Pancreas (tissue), 10 donors: Measurements from ENCODE around the gene FAM114A2. TPM values are rescaled to one million over a fixed set of nuclear protein-coding genes. Genes with fewer than 3 reads are reported as not detected.

Experiments used
- ATAC-seq, 4 donors: fragments of 200-7000 bp; cut with Tn5 transposase; one replicate each; pipeline versions ENCODE4 v1.8.0 to v1.9.1; 2020; ENCODE audit warnings: mild to moderate bottlenecking in 4 of 4, moderate library complexity in 4 of 4
- DNase-seq, 6 donors: peaks; one replicate each; pipeline ENCODE4 v3.0.0-alpha.2; 2020
- FAIRE-seq: peaks from 2 replicates; lab custom pipeline; 2012; peaks lifted over from hg19 to GRCh38; lab: Jason Lieb, UNC
- H3K27ac ChIP-seq, 4 donors: fragments of 200-600 bp; sonication (generic); 1 replicate in 3 of 4; 2 replicates in 1 of 4; pipeline versions ENCODE4 v1.5.0 to v1.8.0; 2020
- H3K27me3 ChIP-seq, 4 donors: fragments of 200-600 bp; one replicate each; pipeline ENCODE4 v1.8.0; 2021
- H3K36me3 ChIP-seq, 3 donors: fragments of 200-600 bp; sonication (generic) in 1 of 3; one replicate each; pipeline versions ENCODE4 v1.5.0 to v1.8.0; 2020 to 2021
- H3K4me1 ChIP-seq, 3 donors: fragments of 200-600 bp; one replicate each; pipeline ENCODE4 v1.8.0; 2021
- H3K4me3 ChIP-seq, 4 donors: fragments of 200-600 bp; sonication (generic) in 2 of 4; one replicate each; pipeline versions ENCODE4 v1.5.0 to v1.8.0; 2020 to 2021
- H3K9me3 ChIP-seq, 4 donors: fragments of 200-600 bp; one replicate each; pipeline ENCODE4 v1.8.0; 2021
- WGBS, 2 donors: extraction: QIAGEN DNeasy Blood & Tissue Kit; methylation state at CpG; one replicate each; pipeline ENCODE4 v1.1.7; 2013; 5-methylcytosine and 5-hydroxymethylcytosine counted together
- intact Hi-C, 3 donors: fragments of 100-400 bp; cut with DNase I; formaldehyde crosslinking; loops; one replicate each; pipeline versions ENCODE4 v1.11.1 to v1.14.2; 2022
- polyA plus RNA-seq, 2 donors: library from polyadenylated mRNA; stranded (reverse); fragments of 200-250 nt; gene quantifications; one replicate each; pipeline ENCODE4 v1.2.3, GENCODE V29; 2013
- total RNA-seq, 6 donors: library from RNA; stranded (reverse); fragmentation: NEBNext Ultra II Directional in 4 of 6; extraction: Animal tissue kit (Norgen Biotek cat#: 25700) in 4 of 6; gene quantifications; one replicate each; pipeline versions ENCODE4 v1.2.1 to v1.2.4, GENCODE V29; 2021 to 2023
- TF ChIP-seq, protein P1 (sequence below), 4 donors: fragments of 200-600 bp; sonication (generic) in 3 of 4; IDR thresholded peaks; one replicate each; pipeline versions ENCODE4 v1.5.0 to v1.8.0; 2021; ENCODE audit warnings: antibody characterized with exemption in 4 of 4
- donor health status: healthy with polysubstance abuse.
- donor health status: DM: no; HTN: no; CAD: no; lungs with moderate emphysema.
- donor health status: DM: no; HTN: no; CAD: no.
- donor health status: control.
- donor health status: control.
- donor health status: Bipolar disorder and iron deficiency.
- donor health status: DM: yes; HTN: yes; CAD: no.
- donor health status: DM: no; HTN: no; CAD: no.
- donor health status: DM: no; HTN: no; CAD: no.
- donor health status: DM: yes; HTN: yes; CAD: no.

Gene FAM114A2
- total and polyA plus RNA-seq, 8 donors, result 7.2 to 37.2 (median 22.1) TPM

DNA sequence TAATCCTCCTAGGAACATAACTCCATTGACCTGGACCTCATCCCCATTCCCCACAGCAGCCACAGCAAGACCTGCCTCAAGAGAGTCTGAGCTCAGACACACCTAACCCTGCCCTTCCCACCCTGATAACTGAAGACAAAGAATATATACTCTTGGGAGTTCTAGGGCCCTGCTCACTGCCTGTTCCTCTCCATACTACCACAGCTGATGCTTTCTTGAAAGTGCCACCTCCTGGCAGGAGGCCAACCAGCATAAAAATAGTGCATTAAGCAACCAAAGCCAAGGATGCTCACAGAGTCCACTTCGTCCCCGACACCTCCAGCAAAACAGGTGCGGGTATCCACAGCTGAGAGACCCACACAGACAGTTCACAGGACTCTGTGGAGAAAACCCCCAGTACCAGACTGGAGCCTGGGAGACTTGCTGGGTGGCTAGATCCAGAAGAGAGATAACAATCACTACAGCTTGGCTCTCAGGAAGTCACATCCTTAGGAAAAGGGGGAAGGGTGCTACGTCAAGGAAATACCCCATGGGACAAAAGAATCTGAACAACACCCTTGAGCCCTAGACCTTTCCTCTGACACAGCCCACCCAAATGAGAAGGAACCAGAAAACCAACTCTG lies 23.5 kb downstream of the FAM114A2 start:
- ATAC-seq (no peak), FAIRE-seq (no peak), DNase-seq (peak in 1 of 6 donors; percentile 12)
- H3K4me3 ChIP-seq, result no peak overlapping the region
- no peaks in the 10 kb centered on the region for H3K9me3 ChIP-seq
- WGBS, 2 donors, result 95% methylated on average over 4 of the region's 4 CpGs
- no peak overlapping the region for H3K27ac ChIP-seq
- H3K36me3 ChIP-seq, result peaks cover 0 to 6% (median 0%) of the 10 kb centered on the region in 3 donors
- H3K27me3 ChIP-seq, result no peaks in the 10 kb centered on the region
- TF ChIP-seq, protein P1, sequence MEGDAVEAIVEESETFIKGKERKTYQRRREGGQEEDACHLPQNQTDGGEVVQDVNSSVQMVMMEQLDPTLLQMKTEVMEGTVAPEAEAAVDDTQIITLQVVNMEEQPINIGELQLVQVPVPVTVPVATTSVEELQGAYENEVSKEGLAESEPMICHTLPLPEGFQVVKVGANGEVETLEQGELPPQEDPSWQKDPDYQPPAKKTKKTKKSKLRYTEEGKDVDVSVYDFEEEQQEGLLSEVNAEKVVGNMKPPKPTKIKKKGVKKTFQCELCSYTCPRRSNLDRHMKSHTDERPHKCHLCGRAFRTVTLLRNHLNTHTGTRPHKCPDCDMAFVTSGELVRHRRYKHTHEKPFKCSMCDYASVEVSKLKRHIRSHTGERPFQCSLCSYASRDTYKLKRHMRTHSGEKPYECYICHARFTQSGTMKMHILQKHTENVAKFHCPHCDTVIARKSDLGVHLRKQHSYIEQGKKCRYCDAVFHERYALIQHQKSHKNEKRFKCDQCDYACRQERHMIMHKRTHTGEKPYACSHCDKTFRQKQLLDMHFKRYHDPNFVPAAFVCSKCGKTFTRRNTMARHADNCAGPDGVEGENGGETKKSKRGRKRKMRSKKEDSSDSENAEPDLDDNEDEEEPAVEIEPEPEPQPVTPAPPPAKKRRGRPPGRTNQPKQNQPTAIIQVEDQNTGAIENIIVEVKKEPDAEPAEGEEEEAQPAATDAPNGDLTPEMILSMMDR (IDR thresholded peaks at IDR 0.05), result no peak
- intact Hi-C loops, result no loop called here
- H3K4me1 ChIP-seq, result no peaks in the 10 kb centered on the region

DNA sequence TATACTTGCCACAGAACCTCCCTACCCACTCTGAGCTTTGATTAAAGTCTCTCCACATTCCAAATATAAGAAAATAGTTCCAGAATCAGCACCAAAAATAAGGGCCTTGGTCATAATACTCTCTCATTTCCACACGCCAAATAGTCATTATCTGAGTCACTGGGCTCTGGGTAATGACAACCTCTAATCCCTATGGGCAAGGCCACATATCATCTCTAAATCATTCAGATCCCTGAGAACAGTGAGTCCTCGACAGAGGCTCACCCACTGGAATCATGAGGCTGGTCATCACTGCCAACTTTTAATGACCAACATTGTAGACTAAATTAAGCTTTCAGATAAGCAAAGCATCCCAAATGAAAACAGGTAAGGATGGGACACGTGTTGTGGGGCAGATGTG lies 28.1 kb downstream of the FAM114A2 start:
- intact Hi-C loops, result no loop called here
- peaks cover 0 to 4% (median 3%) of the 10 kb centered on the region in 3 donors for H3K4me1 ChIP-seq
- 45 to 51% methylated on average over 3 of the region's 3 CpGs for WGBS, 2 donors
- ATAC-seq (no peak), DNase-seq (no peak), FAIRE-seq (no peak)
- TF ChIP-seq, protein P1 (IDR thresholded peaks at IDR 0.05), result no peak
- H3K4me3 ChIP-seq, result no peak overlapping the region
- peaks cover 0 to 6% (median 0%) of the 10 kb centered on the region in 3 donors for H3K36me3 ChIP-seq
- H3K27ac ChIP-seq, result no peak overlapping the region
- H3K9me3 ChIP-seq, result no peaks in the 10 kb centered on the region
- no peaks in the 10 kb centered on the region for H3K27me3 ChIP-seq

DNA sequence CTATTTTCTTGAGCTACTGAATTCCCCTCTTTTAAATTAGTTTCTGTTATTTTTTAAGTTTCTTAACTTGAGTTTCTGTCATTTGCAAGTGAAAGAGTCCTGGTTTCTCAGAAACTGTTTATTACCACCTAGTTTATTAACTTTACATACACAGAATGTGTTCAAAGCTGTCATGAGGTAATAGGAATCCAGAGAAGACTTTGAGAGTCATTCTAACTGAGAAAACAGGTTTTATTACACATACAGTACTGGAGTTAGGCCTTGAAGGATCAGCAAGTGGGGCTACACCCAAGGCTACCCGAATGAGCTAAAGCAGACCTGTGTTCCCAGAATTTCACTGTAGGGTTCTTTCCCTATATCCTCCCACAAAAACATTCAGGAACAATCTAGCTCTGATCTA lies 33.1 kb downstream of the FAM114A2 start:
- H3K4me3 ChIP-seq, result no peak overlapping the region
- WGBS, 2 donors, result 93 to 97% methylated on average over 1 of the region's 1 CpG
- no peaks in the 10 kb centered on the region for H3K27me3 ChIP-seq
- DNase-seq (no peak), ATAC-seq (no peak), FAIRE-seq (no peak)
- H3K27ac ChIP-seq, result no peak overlapping the region
- intact Hi-C loops, result no loop called here
- no peaks in the 10 kb centered on the region for H3K9me3 ChIP-seq
- H3K36me3 ChIP-seq, result no peaks in the 10 kb centered on the region
- TF ChIP-seq, protein P1 (IDR thresholded peaks at IDR 0.05), result no peak
- peaks cover 0 to 7% (median 3%) of the 10 kb centered on the region in 3 donors for H3K4me1 ChIP-seq

DNA sequence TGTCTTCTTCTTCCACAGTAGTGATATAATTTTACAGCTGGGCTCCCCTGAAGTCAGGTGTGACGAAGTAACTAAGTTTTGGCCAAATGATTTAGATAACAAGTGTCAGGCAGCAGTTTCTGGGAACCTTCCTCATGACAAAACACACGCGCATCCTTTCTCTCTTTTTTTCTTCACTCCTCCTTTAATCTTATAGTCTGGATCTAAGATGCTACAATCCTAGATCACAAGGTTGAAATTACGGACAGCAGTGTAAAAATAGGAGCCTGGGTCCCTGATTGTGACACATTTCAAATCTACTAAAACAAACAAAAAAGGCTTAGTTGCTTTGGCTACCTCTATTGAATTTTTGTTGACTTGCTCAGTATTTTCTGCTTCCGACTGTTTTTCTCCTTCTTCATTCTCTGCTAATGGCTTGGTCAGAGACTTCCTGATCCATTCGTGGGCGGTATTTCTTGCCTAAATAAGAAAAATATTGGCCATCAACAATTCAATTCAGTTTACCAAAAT lies 36.1 kb downstream of the FAM114A2 start:
- Histone ChIP-seq H3K27ac (peak overlapping the region in 2 of 4 donors; percentile 1 to 57), H3K4me1 (peaks cover 0 to 3% (median 0%) of the 10 kb centered on the region in 3 donors), H3K27me3 (no peaks in the 10 kb centered on the region), H3K9me3 (no peaks in the 10 kb centered on the region), H3K36me3 (no peaks in the 10 kb centered on the region), H3K4me3 (no peak overlapping the region)
- DNase-seq, result no peak
- intact Hi-C loops, result no loop called here
- ATAC-seq, result no peak
- FAIRE-seq, result no peak
- WGBS, 2 donors, result 81 to 82% methylated on average over 7 of the region's 7 CpGs
- TF ChIP-seq, protein P1 (IDR thresholded peaks at IDR 0.05), result no peak

DNA sequence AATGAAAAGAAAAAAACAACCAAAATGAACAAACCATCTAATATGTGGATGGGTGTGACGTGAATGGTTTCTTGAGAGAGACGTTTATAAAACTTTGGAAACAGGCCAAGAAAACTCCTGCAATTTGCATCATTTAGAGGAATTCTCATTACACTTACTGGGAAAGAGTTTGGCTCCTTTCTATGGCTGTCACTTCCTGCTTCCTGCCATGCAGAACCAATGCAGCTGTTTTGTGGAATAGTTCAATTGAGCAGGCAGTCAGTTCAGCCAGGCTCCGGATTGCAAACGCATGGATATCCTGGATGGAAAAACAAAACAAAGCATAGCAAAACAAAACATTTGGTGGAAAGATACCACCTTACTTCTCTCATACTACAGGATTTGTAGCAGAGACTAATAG lies 36.6 kb downstream of the FAM114A2 start:
- Histone ChIP-seq H3K9me3 (no peaks in the 10 kb centered on the region), H3K27me3 (no peaks in the 10 kb centered on the region), H3K27ac (peak overlapping the region in 1 of 4 donors; percentile 57), H3K36me3 (no peaks in the 10 kb centered on the region), H3K4me1 (peaks cover 0 to 3% (median 0%) of the 10 kb centered on the region in 3 donors), H3K4me3 (no peak overlapping the region)
- TF ChIP-seq, protein P1 (IDR thresholded peaks at IDR 0.05), result no peak
- WGBS, 2 donors, result 72 to 73% methylated on average over 4 of the region's 4 CpGs
- DNase-seq (no peak), ATAC-seq (peak in 3 of 4 donors; percentile 41 to 60 (median 52)), FAIRE-seq (no peak)
- intact Hi-C loops, result no loop called here
